DMS 273 (cell line): ENCODE data around the gene B4GALT7.
"Not testable (repeated sequence)": the region's sequence is repeated elsewhere in the genome, so short reads cannot be mapped to it uniquely, and the experiment has no call there.

Experiments used
- DNase-seq: peaks from one replicate; lab custom pipeline; 2025; ENCODE audit not compliant: unreplicated experiment; lab: John Stamatoyannopoulos, UW

B4GALT7 gene

DNA sequence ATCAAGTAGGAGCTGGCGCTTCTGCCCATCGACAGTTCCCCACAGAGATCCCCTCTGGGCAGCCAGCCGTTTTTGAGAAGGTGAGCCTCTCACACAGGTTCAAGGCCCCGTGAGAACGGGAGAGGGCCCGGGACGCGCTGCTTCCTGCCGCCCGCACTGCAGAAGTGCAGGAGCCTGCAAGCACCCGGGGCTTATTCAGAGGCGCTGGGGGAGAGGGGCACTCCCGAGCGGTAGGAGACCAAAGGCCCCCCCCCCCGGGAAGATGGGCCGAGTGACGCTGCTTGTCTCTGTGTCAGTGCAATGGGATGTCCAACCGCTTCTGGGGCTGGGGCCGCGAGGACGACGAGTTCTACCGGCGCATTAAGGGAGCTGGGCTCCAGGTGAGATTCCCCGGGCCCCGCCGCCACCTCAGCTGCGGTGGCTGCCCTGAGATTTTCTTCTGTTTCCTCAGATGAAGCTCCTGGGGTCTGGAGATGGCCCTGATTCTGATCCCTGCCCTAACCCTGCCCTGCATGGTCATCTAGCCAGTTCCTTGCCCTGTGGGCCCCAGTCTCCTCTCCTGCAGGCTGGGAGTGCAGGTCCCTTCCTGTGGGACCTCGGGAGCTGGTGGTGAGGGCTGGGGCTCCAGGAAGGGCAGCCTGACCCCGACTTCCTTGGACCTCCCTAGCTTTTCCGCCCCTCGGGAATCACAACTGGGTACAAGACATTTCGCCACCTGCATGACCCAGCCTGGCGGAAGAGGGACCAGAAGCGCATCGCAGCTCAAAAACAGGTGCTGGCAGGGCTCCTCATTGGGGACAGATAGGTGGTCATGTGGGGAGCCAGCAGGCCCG lies 8.5 kb downstream of the B4GALT7 start:
- no peak for DNase-seq

DNA sequence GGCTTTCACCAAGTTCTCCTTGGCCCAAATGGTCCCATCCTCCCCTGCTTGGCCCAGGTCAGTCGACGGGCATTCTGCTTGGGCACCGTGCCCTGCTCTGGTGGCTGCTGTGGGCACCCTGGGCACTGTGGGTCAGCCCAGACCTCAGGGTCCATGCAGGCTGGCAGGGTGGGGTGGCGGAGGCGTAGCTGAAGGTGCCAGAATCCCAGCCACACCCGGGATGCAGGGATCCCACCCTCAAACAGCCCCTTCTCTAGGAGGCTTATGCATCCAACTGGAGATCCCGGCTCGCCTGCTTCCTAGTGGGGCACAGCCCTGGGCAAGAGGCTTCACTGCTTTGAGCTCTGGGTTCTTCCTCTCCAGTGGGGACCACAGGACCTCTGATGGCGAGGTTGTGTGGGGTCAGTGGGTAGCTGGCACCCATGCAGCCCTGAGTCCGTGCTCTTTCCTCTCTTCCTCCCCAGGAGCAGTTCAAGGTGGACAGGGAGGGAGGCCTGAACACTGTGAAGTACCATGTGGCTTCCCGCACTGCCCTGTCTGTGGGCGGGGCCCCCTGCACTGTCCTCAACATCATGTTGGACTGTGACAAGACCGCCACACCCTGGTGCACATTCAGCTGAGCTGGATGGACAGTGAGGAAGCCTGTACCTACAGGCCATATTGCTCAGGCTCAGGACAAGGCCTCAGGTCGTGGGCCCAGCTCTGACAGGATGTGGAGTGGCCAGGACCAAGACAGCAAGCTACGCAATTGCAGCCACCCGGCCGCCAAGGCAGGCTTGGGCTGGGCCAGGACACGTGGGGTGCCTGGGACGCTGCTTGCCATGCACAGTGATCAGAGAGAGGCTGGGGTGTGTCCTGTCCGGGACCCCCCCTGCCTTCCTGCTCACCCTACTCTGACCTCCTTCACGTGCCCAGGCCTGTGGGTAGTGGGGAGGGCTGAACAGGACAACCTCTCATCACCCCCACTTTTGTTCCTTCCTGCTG lies 9.4 kb downstream of the B4GALT7 start:
- DNase-seq, result no peak

DNA sequence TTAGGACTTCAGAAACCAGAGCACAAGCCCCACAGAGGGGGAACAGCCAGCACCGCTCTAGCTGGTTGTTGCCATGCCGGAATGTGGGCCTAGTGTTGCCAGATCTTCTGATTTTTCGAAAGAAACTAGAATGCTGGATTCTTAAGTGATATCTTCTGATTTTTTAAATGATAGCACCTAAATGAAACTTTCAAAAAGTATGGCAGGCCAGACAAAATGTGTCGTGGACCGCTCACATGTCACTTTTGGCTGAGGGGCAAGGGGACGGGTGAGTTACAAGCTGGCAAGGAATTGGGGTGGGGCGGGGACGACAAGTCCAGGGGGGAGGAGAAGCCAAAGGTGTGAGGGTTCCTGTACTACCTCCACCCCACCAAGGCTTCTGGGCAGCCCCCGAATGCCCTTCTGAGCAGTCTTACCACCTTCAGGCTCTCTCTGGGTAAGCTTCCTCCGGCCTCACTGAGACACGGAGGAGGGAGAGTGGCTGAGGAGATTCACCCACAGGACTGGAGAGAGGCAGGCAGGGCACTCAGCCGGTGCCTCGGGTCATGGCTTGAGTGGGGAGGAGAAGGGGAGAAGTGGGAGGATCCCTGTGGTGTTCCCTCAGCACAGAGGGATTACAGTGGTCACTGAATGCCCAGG lies 10.3 kb downstream of the B4GALT7 start:
- DNase-seq, result no peak

DNA sequence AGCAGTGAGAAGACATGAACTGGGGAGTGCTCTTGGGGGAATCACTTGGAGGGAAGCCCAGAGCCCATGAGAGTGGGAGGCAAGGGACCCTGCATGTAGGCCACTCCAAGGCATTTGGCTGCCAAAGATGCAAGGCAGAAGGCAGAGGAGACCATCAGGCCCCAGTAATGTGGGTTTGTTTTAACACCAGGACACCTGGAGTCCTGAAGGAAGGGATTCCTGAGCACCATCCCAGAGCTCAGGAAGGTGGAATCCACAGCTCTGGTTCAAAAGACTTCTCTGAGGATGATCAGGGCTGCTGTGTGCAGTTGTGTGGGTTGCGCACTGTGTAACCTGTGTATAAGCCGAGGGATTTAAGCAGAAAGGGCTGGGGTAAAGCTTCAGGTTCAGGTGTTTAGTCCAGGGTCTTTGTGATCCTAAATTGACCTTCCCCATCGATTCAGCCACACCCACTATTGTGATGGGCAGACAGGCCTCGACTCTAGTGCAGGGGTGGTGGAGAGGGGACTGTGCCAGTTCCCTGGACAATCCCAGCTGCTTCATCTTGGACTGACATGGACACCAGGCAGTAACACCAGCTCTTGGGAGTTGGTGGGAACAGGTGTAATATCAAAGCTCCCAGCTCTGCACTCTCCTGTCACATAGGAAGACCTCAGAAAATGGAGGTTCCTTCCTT lies 11.0 kb downstream of the B4GALT7 start:
- no peak for DNase-seq

DNA sequence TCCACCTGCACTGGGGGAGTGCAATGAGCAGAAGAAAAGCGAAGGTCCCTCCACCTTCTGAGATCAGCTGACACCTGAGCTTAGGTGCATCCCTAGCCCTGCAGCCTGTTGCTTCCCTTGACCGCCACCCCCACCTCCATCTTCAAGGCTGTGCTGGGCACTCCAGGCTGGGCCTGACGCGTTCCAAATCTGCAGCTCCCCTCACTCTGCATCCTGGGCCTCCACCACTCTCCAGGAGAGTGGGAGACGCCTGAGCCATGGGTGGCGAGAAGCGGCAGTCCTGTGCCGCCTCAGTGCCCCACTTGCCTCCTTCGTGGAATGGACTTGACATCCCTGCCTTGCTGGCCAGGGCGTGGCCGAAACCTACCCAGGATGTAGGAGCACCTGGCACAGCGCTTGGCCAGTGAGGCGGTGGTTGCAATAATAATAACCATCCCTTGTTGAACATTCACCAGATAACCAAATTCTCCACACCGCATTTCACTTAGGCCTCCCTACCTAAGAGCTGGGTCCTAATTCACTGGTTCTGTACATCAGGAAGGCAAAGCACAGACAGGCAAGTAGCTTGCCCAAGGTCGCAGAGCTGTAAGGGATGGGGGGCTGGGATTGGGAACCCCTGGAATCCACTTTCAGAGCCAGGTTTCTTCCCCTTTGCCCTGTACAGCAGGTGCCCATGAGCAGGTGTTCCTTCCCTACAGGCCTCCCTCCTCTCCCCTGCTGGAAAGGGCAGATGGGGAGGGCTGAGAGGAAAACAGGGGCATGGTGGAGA lies 11.7 kb downstream of the B4GALT7 start:
- DNase-seq, result no peak

DNA sequence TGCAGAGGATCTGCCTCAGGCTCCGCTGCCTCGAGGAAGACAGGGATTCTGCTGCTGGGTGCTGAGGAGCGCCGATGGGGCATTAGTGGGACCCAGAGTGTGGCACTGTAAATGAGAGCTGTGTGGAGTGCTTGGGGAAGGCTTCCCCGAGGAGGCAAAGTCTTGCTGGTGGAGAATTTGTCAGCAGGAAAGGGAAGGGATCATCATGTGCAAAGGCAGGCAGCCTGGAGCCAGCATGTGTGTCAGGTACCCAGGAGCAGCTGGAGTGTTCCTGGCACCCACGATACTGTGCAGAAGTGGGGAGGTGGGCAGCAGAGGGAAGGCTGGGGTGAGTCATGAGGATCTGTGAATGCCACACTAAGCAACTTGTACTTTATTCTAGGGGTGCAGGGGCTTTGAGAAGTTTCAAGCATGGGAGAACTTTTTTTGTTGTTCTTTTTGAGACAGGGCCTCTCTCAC lies 12.3 kb downstream of the B4GALT7 start:
- no peak for DNase-seq

DNA sequence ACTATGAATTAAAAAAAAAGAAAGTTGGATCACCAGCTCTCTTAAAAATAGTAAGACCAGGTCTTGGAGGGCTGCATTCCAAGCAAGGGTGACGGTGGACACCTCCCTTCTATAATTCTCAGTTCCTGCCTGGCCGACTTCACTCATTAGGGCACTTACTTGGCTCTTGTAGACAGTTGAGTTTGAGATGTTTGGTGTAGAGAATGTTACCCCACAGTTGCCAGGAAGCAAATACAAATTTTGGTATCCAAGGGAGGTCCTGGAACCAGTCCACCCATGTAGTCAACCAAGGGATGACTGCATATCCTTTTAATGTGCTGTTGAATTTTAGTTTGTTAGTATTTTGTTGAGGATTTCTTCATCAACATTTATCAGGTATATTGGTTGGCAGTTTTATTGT lies 20.6 kb downstream of the B4GALT7 start:
- DNase-seq, result no peak

DNA sequence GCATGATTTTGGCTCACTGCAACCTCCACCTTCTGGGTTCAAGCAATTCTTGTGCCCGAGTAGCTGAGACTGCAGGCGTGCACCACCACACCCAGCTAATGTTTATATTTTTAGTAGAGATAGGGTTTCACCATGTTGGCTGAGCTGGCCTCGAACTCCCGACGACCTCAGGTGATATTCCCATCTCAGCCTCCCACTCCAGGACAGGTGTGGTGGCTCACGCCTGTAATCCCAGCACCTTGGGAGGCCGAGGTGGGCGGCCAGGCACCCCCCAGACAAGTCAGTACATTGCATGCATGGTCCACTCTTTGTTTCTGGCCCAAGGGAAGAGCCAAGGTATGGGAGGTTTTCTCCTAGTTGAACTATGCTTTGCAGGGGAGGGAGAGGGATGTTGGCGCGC lies 24.2 kb downstream of the B4GALT7 start:
- not testable (repeated sequence) for DNase-seq

DNA sequence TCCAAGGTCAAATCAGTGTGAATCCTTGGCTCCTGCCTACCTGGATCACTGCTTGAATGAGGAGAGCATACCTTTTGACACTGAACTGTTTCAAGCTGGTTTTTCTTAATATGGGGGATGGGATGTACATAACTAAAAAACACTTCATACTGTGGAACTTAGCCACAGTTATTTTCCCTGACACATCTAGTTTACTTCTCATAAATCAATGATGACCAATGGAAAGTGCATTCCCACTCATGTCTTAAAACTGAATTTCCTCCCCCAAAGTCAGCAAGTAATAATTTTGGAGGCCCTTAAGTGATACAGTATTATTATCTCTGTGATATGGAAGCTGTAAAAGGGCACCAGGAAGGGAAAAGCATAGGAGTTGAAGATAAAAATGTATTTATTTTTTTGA lies 30.3 kb downstream of the B4GALT7 start:
- not testable (repeated sequence) for DNase-seq

DNA sequence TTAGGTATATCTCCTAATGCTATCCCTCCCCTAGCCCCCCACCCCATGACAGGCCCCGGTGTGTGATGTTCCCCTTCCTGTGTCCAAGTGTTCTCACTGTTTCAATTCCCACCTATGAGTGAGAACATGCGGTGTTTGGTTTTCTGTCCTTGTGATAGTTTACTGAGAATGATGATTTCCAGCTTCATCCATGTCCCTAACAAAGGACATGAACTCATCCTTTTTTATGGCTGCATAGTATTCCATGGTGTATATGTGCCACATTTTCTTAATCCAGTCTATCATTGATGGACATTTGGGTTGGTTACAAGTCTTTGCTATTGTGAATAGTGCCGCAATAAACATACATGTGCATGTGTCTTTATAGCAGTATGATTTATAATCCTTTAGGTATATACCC lies 35.0 kb downstream of the B4GALT7 start:
- DNase-seq, result not testable (repeated sequence)

DNA sequence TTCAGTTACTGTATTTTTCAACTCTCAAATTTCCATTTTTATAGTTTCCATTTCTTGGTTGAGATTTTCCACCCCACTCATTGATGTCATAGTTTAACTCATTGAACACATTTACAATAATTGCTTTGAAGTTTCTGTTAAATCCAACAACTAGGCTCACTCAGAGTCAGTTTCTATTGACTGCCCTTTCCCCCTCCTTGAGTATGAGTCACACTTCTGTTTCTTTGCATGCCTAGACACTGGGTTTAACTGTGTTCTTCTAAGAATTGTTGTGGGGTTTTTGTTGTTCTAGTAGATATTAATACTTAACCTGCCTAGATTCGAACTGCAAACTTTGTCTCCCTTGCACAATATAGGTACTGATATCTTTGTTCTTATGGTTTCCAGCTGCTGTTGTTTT lies 45.5 kb downstream of the B4GALT7 start:
- DNase-seq, result not testable (repeated sequence)

DNA sequence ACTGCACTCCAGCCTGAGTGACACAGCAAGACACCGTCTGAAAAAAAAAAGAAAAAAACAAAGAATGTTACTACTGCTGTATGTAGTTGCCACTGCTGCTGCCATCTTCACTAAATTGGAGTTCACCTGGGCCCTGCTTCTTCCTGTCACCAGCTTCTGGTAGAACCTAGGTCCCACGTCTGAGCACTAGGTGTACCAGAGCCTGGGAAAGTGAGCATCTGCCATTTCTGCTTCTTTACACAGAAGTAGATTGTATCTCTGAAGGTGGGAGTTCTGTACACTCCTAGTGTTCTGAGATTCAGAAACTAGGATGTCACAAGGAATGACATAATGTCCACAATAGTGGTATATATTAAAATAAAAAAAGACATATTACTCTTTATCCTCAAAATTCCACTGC lies 51.3 kb downstream of the B4GALT7 start:
- DNase-seq, result not testable (repeated sequence)

DNA sequence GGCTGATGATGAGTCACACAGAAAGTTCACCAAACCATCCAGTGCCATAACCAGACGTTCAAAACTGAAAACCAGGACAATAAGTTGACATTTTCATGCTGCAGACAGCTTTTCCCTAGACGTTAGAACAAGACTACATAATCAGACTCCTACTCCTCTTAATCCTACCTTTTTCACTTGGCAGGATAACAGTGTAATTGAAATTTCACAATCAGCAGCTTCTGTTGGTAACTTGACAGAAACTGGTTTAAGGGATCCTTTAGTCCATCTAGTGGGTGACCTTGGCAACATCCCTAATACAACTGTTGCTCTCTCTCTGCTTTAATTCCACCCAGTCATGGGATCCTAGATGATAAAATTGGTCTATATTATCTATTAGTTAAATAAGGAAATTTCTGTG lies 57.9 kb downstream of the B4GALT7 start:
- DNase-seq, result not testable (repeated sequence)

DNA sequence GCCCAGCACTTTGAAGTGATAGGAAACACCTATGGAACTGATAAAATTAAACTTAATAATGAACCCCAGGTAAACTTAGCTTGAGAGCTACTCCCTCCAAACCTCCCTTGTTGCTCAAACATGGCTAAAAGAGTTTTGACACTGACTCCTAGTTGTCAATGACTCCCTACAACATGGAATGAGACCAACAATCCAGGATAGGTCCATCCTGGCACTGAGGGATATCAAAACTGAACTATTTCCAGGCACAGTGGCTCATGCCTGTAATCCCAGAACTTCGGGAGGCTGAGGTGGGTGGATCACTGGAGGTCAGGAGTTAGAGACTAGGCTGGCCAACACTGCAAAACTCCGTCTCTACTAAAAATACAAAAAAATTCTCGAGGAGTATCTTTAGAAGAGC lies 58.6 kb downstream of the B4GALT7 start:
- not testable (repeated sequence) for DNase-seq
